Memory B cell (primary cell): ENCODE results near the gene RNF220.

Experiments
- ATAC-seq: fragments of 150-1000 bp; cut with Tn5 transposase; 2 replicates; pipeline ENCODE4 v1.10.0; 2021; ENCODE audit warnings: low read depth, mild to moderate bottlenecking, moderate library complexity
- DNase-seq, 2 donors: peaks; one replicate each; pipeline ENCODE4 v3.0.0; 2022; ENCODE audit warnings: low spot score in 2 of 2
- H3K27ac Mint-ChIP-seq: one replicate; pipeline ENCODE4 v1.8.0; 2022; ENCODE audit warnings: mild to moderate bottlenecking, moderate library complexity, mixed read lengths
- H3K27me3 Mint-ChIP-seq: one replicate; pipeline ENCODE4 v1.8.0; 2022; ENCODE audit warnings: mixed read lengths
- H3K36me3 Mint-ChIP-seq: one replicate; pipeline ENCODE4 v1.8.0; 2022; ENCODE audit warnings: mild to moderate bottlenecking, mixed read lengths
- H3K4me1 Mint-ChIP-seq: one replicate; pipeline ENCODE4 v1.8.0; 2022; ENCODE audit warnings: mixed read lengths
- H3K4me3 Mint-ChIP-seq: one replicate; pipeline ENCODE4 v1.8.0; 2022; ENCODE audit warnings: mild to moderate bottlenecking, moderate library complexity, mixed read lengths
- H3K9me3 Mint-ChIP-seq: one replicate; pipeline ENCODE4 v1.8.0; 2022; ENCODE audit warnings: mixed read lengths

The RNF220 gene

GRCh38 chr1:44433209-44433608, 28.2 kb downstream of the RNF220 start:
- Mint-ChIP-seq H3K9me3 (no peaks in the 10 kb centered on the region), H3K27me3 (peaks cover 10% of the 10 kb centered on the region), H3K27ac (no peak overlapping the region), H3K4me1 (peaks cover 2% of the 10 kb centered on the region), H3K36me3 (no peaks in the 10 kb centered on the region), H3K4me3 (no peak overlapping the region)
- ATAC-seq (no peak), DNase-seq (no peak)

GRCh38 chr1:44436401-44437106, 31.5 kb downstream of the RNF220 start:
- no peaks in the 10 kb centered on the region for H3K9me3 Mint-ChIP-seq
- H3K27ac Mint-ChIP-seq: no peak overlapping the region
- no peak for ATAC-seq
- no peaks in the 10 kb centered on the region for H3K4me1 Mint-ChIP-seq
- DNase-seq: no peak
- peaks cover 6% of the 10 kb centered on the region for H3K27me3 Mint-ChIP-seq
- H3K36me3 Mint-ChIP-seq: no peaks in the 10 kb centered on the region
- no peak overlapping the region for H3K4me3 Mint-ChIP-seq

GRCh38 chr1:44437107-44437716, 32.2 kb downstream of the RNF220 start:
- Mint-ChIP-seq H3K27ac (no peak overlapping the region), H3K9me3 (no peaks in the 10 kb centered on the region), H3K4me1 (no peaks in the 10 kb centered on the region), H3K36me3 (no peaks in the 10 kb centered on the region), H3K4me3 (no peak overlapping the region), H3K27me3 (peaks cover 6% of the 10 kb centered on the region)
- DNase-seq (no peak), ATAC-seq (no peak)

- Mint-ChIP-seq H3K9me3 (no peaks in the 10 kb centered on the region), H3K27ac (no peak overlapping the region), H3K4me3 (no peak overlapping the region), H3K36me3 (no peaks in the 10 kb centered on the region), H3K4me1 (no peaks in the 10 kb centered on the region), H3K27me3 (peaks cover 6% of the 10 kb centered on the region)
- DNase-seq (no peak), ATAC-seq (no peak)
Measured at GRCh38 chr1:44442791-44443190, 37.7 kb downstream of the RNF220 start.

- no peaks in the 10 kb centered on the region for H3K36me3 Mint-ChIP-seq
- peaks cover 7% of the 10 kb centered on the region for H3K27me3 Mint-ChIP-seq
- no peak overlapping the region for H3K27ac Mint-ChIP-seq
- H3K4me1 Mint-ChIP-seq: no peaks in the 10 kb centered on the region
- DNase-seq: no peak
- no peak for ATAC-seq
- no peak overlapping the region for H3K4me3 Mint-ChIP-seq
- no peaks in the 10 kb centered on the region for H3K9me3 Mint-ChIP-seq
Measured at GRCh38 chr1:44447051-44447810, 42.2 kb downstream of the RNF220 start.

- peaks cover 5% of the 10 kb centered on the region for H3K36me3 Mint-ChIP-seq
- no peak overlapping the region for H3K4me3 Mint-ChIP-seq
- peaks cover 9% of the 10 kb centered on the region for H3K9me3 Mint-ChIP-seq
- no peak overlapping the region for H3K27ac Mint-ChIP-seq
- no peak for DNase-seq
- H3K27me3 Mint-ChIP-seq: peaks cover 21% of the 10 kb centered on the region
- no peaks in the 10 kb centered on the region for H3K4me1 Mint-ChIP-seq
- ATAC-seq: no peak
Measured at GRCh38 chr1:44453798-44454349, 48.8 kb downstream of the RNF220 start.

GRCh38 chr1:44454704-44455103, 49.6 kb downstream of the RNF220 start:
- no peak for ATAC-seq
- H3K4me1 Mint-ChIP-seq: no peaks in the 10 kb centered on the region
- DNase-seq: no peak
- peaks cover 9% of the 10 kb centered on the region for H3K9me3 Mint-ChIP-seq
- no peak overlapping the region for H3K4me3 Mint-ChIP-seq
- peaks cover 5% of the 10 kb centered on the region for H3K36me3 Mint-ChIP-seq
- H3K27ac Mint-ChIP-seq: no peak overlapping the region
- H3K27me3 Mint-ChIP-seq: peaks cover 26% of the 10 kb centered on the region

- DNase-seq (no peak), ATAC-seq (no peak)
- Mint-ChIP-seq H3K9me3 (peaks cover 4% of the 10 kb centered on the region), H3K4me1 (peaks cover 4% of the 10 kb centered on the region), H3K4me3 (no peak overlapping the region), H3K36me3 (no peaks in the 10 kb centered on the region), H3K27me3 (peaks cover 20% of the 10 kb centered on the region), H3K27ac (no peak overlapping the region)
Measured at GRCh38 chr1:44460107-44460882, 55.2 kb downstream of the RNF220 start.

GRCh38 chr1:44464361-44464760, 59.3 kb downstream of the RNF220 start:
- H3K27ac Mint-ChIP-seq: no peak overlapping the region

GRCh38 chr1:44467566-44467965, 62.5 kb downstream of the RNF220 start:
- Mint-ChIP-seq H3K9me3 (peaks cover 7% of the 10 kb centered on the region), H3K27me3 (peaks cover 16% of the 10 kb centered on the region), H3K4me1 (peaks cover 6% of the 10 kb centered on the region), H3K36me3 (peaks cover 3% of the 10 kb centered on the region), H3K27ac (no peak overlapping the region), H3K4me3 (no peak overlapping the region)
- DNase-seq (no peak), ATAC-seq (no peak)

More at GRCh38 chr1:44464361-44464760, 59.3 kb downstream of the RNF220 start:
- Mint-ChIP-seq H3K4me3 (no peak overlapping the region), H3K4me1 (peaks cover 4% of the 10 kb centered on the region), H3K36me3 (no peaks in the 10 kb centered on the region), H3K9me3 (peaks cover 4% of the 10 kb centered on the region), H3K27me3 (peaks cover 12% of the 10 kb centered on the region)
- no peak for DNase-seq
- ATAC-seq: no peak

GRCh38 chr1:44471911-44472453, 66.9 kb downstream of the RNF220 start:
- peaks cover 3% of the 10 kb centered on the region for H3K9me3 Mint-ChIP-seq
- no peak overlapping the region for H3K27ac Mint-ChIP-seq
- DNase-seq (no peak), ATAC-seq (no peak)
- peak overlapping the region; percentile 22 for H3K4me3 Mint-ChIP-seq
- H3K27me3 Mint-ChIP-seq: peaks cover 12% of the 10 kb centered on the region
- peaks cover 11% of the 10 kb centered on the region for H3K4me1 Mint-ChIP-seq
- peaks cover 3% of the 10 kb centered on the region for H3K36me3 Mint-ChIP-seq

GRCh38 chr1:44472620-44473525, 67.8 kb downstream of the RNF220 start:
- Mint-ChIP-seq H3K9me3 (peaks cover 3% of the 10 kb centered on the region), H3K27ac (no peak overlapping the region), H3K36me3 (peaks cover 3% of the 10 kb centered on the region), H3K4me3 (peak overlapping the region; percentile 22), H3K4me1 (peaks cover 11% of the 10 kb centered on the region), H3K27me3 (peaks cover 12% of the 10 kb centered on the region)
- no peak for ATAC-seq
- no peak for DNase-seq
